H1 (cell line): ENCODE results near the gene ICA1. TPM values are rescaled to one million over a fixed set of nuclear protein-coding genes. Genes with fewer than 3 reads are reported as not detected.

ENCODE experiments used
- CTCF ChIA-PET: fragments of 300-600 bp; sonication (Branson Sonifier 250); formaldehyde crosslinking; loops from one replicate; lab custom pipeline; 2021; ENCODE audit not compliant: partially characterized antibody; lab: Charles Lee
- POLR2A ChIA-PET: fragments of 300-600 bp; sonication (Branson Sonifier 250); formaldehyde crosslinking; loops from one replicate; lab custom pipeline; 2021; ENCODE audit warnings: inconsistent platforms; ENCODE audit not compliant: partially characterized antibody; lab: Charles Lee
- DNase-seq, 2 experiments: peaks; one replicate each; pipeline versions ENCODE4 v3.0.0 to v3.0.0-alpha.2; 2010 to 2022; ENCODE audit warnings: low spot score in 2 of 2, low read depth in 1 of 2, mixed read lengths in 1 of 2
- FAIRE-seq: peaks from 2 replicates; lab custom pipeline; 2011; peaks lifted over from hg19 to GRCh38; lab: Jason Lieb, UNC
- H2AFZ ChIP-seq: 2 replicates; pipeline ENCODE4 v1.8.1; 2012; ENCODE audit warnings: low read length, inconsistent platforms
- H2AK5ac ChIP-seq: 2 replicates; pipeline ENCODE4 v1.6.1; 2013; ENCODE audit warnings: low read depth, low read length
- H2BK120ac ChIP-seq: replicated peaks from 2 replicates; pipeline ENCODE3; 2013; ENCODE audit warnings: low read depth, low read length, inconsistent platforms
- H2BK12ac ChIP-seq: 2 replicates; pipeline ENCODE4 v1.6.1; 2013; ENCODE audit warnings: low read depth, low read length
- H2BK15ac ChIP-seq: 2 replicates; pipeline ENCODE4 v1.6.1; 2013; ENCODE audit warnings: low read length
- H2BK20ac ChIP-seq: 2 replicates; pipeline ENCODE4 v1.6.1; 2013; ENCODE audit warnings: low read length
- H2BK5ac ChIP-seq: 2 replicates; pipeline ENCODE4 v1.6.1; 2013; ENCODE audit warnings: low read depth, low read length
- H3K14ac ChIP-seq: 2 replicates; pipeline ENCODE4 v1.6.1; 2013; ENCODE audit warnings: inconsistent platforms; ENCODE audit not compliant: insufficient read length
- H3K18ac ChIP-seq: 2 replicates; pipeline ENCODE4 v1.6.1; 2013; ENCODE audit warnings: low read length; ENCODE audit errors: extremely low read depth
- H3K23ac ChIP-seq: 2 replicates; pipeline ENCODE4 v1.6.1; 2013; ENCODE audit warnings: inconsistent platforms; ENCODE audit not compliant: insufficient read length
- H3K23me2 ChIP-seq: 2 replicates; pipeline ENCODE4 v1.6.1; 2013; ENCODE audit warnings: low read depth, low read length
- H3K27ac ChIP-seq: 2 replicates; pipeline ENCODE4 v1.6.1; 2011; ENCODE audit warnings: low read depth, low read length, inconsistent platforms
- H3K27me3 ChIP-seq, 4 experiments: replicated peaks in 1 of 4; 1 replicate in 1 of 4; 2 replicates in 3 of 4; pipeline versions ENCODE4 v1.6.1 to v1.8.1; 2011 to 2013; ENCODE audit warnings: low read length in 3 of 4, mild to moderate bottlenecking in 3 of 4, inconsistent platforms in 2 of 4, mixed read lengths in 2 of 4, moderate library complexity in 1 of 4; ENCODE audit not compliant: control insufficient read depth in 3 of 4, insufficient read depth in 3 of 4; ENCODE audit errors: extremely low read depth in 1 of 4
- H3K36me3 ChIP-seq, 4 experiments: 2 replicates each; pipeline versions ENCODE4 v1.6.1 to v1.8.1; 2011 to 2013; ENCODE audit warnings: mild to moderate bottlenecking in 4 of 4, low read length in 3 of 4, moderate library complexity in 2 of 4, control low read depth in 1 of 4, inconsistent platforms in 1 of 4; ENCODE audit not compliant: insufficient read depth in 4 of 4, control insufficient read depth in 2 of 4
- H3K4ac ChIP-seq: replicated peaks from 2 replicates; pipeline ENCODE3; 2013; ENCODE audit warnings: low read length, low read depth, mixed read lengths, inconsistent platforms; ENCODE audit not compliant: insufficient read length
- H3K4me1 ChIP-seq, 4 experiments: replicated peaks in 1 of 4; 1 replicate in 1 of 4; 2 replicates in 3 of 4; pipeline versions ENCODE4 v1.6.1 to v1.8.1; 2011 to 2013; ENCODE audit warnings: low read length in 3 of 4, inconsistent platforms in 2 of 4, mixed read lengths in 1 of 4; ENCODE audit not compliant: insufficient read depth in 4 of 4, control insufficient read depth in 3 of 4
- H3K4me2 ChIP-seq, 2 experiments: 2 replicates each; pipeline versions ENCODE4 v1.6.1 to v1.8.1; 2011 to 2013; ENCODE audit warnings: low read depth in 2 of 2, low read length in 2 of 2, control low read depth in 1 of 2, inconsistent platforms in 1 of 2, mild to moderate bottlenecking in 1 of 2; ENCODE audit not compliant: insufficient read depth in 1 of 2
- H3K4me3 ChIP-seq, 4 experiments: fragments of 200-600, 300-600 bp in 1 of 4; sonication (generic), shearing (Covaris generic), sonication (Bioruptor Twin) in 1 of 4; 2 replicates each; pipeline versions ENCODE4 v1.5.1 to v1.8.1; 2011 to 2016; ENCODE audit warnings: low read length in 4 of 4, low read depth in 3 of 4, control low read depth in 2 of 4, inconsistent platforms in 2 of 4, mild to moderate bottlenecking in 2 of 4, mixed read lengths in 1 of 4, moderate library complexity in 1 of 4; ENCODE audit not compliant: insufficient read depth in 2 of 4; ENCODE audit errors: extremely low read depth in 1 of 4
- H3K56ac ChIP-seq: replicated peaks from 2 replicates; pipeline ENCODE3; 2013; ENCODE audit warnings: low read depth, mild to moderate bottlenecking, mixed read lengths, low read length, inconsistent platforms; ENCODE audit not compliant: insufficient read length
- H3K79me1 ChIP-seq: 2 replicates; pipeline ENCODE4 v1.6.1; 2013; ENCODE audit warnings: low read depth, low read length, control low read depth
- H3K79me2 ChIP-seq, 2 experiments: 2 replicates each; pipeline versions ENCODE4 v1.6.1 to v1.8.1; 2012 to 2013; ENCODE audit warnings: low read length in 2 of 2, mild to moderate bottlenecking in 2 of 2, inconsistent platforms in 1 of 2; ENCODE audit not compliant: insufficient read depth in 2 of 2, control insufficient read depth in 1 of 2
- H3K9ac ChIP-seq, 4 experiments: replicated peaks in 1 of 4; 1 replicate in 1 of 4; 2 replicates in 3 of 4; pipeline versions ENCODE4 v1.6.1 to v1.8.1; 2011 to 2013; ENCODE audit warnings: low read depth in 3 of 4, low read length in 3 of 4, control low read depth in 2 of 4, mild to moderate bottlenecking in 2 of 4, moderate library complexity in 2 of 4, inconsistent platforms in 1 of 4; ENCODE audit errors: extremely low read depth in 1 of 4
- H3K9me3 ChIP-seq, 2 experiments: 2 replicates each; pipeline versions ENCODE4 v1.6.1 to v1.8.1; 2012 to 2013; ENCODE audit warnings: mild to moderate bottlenecking in 2 of 2, moderate library complexity in 2 of 2, control low read depth in 1 of 2, inconsistent platforms in 1 of 2, low read depth in 1 of 2, low read length in 1 of 2, mixed read lengths in 1 of 2; ENCODE audit not compliant: insufficient read depth in 2 of 2
- H4K20me1 ChIP-seq, 2 experiments: replicated peaks in 1 of 2; 2 replicates each; pipeline versions ENCODE3 to v1.8.1; 2011 to 2013; ENCODE audit warnings: inconsistent platforms in 2 of 2, low read length in 2 of 2, mild to moderate bottlenecking in 1 of 2; ENCODE audit not compliant: insufficient read depth in 2 of 2, control insufficient read depth in 1 of 2
- H4K5ac ChIP-seq: 2 replicates; pipeline ENCODE4 v1.6.1; 2013; ENCODE audit warnings: low read length, low read depth, mixed read lengths, inconsistent platforms; ENCODE audit not compliant: insufficient read length
- H4K8ac ChIP-seq: 2 replicates; pipeline ENCODE4 v1.8.0; 2013; ENCODE audit warnings: mild to moderate bottlenecking, moderate library complexity, low read length, inconsistent platforms; ENCODE audit not compliant: insufficient read depth; ENCODE audit errors: extremely low read depth
- H4K91ac ChIP-seq: replicated peaks from 2 replicates; pipeline ENCODE3; 2013; ENCODE audit warnings: low read length, mixed read lengths, inconsistent platforms; ENCODE audit not compliant: insufficient read length
- KDM5A ChIP-seq: fragments of 200-600 bp; IDR thresholded peaks from 2 replicates; pipeline ENCODE4 v1.7.1; 2012; ENCODE audit warnings: mild to moderate bottlenecking, low read length, inconsistent platforms, mixed read lengths
- TCF12 ChIP-seq: IDR thresholded peaks from 2 replicates; pipeline ENCODE4 v1.6.1; 2011; ENCODE audit warnings: low read depth, mild to moderate bottlenecking, low read length
- polyA plus RNA-seq, 7 experiments: library from polyadenylated mRNA; depleted of rRNA in 3 of 7; stranded (reverse) in 5 of 7; unstranded in 2 of 7; fragments of >200 nt in 5 of 7; fragments of 200-250 nt in 2 of 7; gene quantifications; 1 replicate in 5 of 7; 2 replicates in 1 of 7; 4 replicates in 1 of 7; pipeline versions ENCODE4 v1.2.1 to v1.2.3, GENCODE V29; 2011 to 2013; ENCODE audit warnings: missing spikeins in 2 of 7, mixed read lengths in 2 of 7
- total RNA-seq: library from RNA; stranded (reverse); fragmentation: NEBNext Ultra II Directional; extraction: Animal tissue kit (Norgen Biotek cat#: 25700); gene quantifications from 2 replicates; pipeline ENCODE4 v1.2.1, GENCODE V29; 2021

The ICA1 gene
- total and polyA plus RNA-seq, 2 of the 8 experiments (the other 6 are each of a cell fraction or from before 2014, with no cell fraction given) = 14.9 to 37.1 TPM

DNA sequence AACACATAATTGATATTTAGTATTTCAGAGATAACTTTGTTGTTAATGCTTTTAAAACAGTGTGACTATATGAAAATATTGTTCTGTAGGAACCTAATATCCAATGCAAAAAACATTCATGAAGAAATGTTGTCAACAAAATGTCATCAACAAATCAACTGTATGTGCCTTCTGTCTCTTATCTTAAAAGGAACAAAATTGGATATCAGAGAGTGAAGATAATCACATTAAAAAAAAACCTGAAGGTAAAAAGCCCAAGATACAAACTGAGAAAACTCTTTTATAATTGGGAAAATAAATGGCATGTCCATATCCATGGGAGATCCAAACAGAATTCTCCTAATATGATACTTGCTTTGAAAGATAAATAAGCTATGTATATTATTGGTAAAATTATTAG is 33.9 kb downstream of the ICA1 start:
- Histone ChIP-seq H3K27ac (no peak overlapping the region), H3K9me3 (no peaks in the 10 kb centered on the region), H2BK12ac (no peak overlapping the region), H2BK15ac (no peak overlapping the region), H4K91ac (no peak overlapping the region), H3K4ac (no peak overlapping the region), H2AK5ac (no peak overlapping the region), H4K5ac (no peak overlapping the region), H2BK20ac (no peak overlapping the region), H4K8ac (no peak overlapping the region), H2BK120ac (no peak overlapping the region), H3K4me1 (no peaks in the 10 kb centered on the region), H3K14ac (no peak overlapping the region), H2AFZ (no peak overlapping the region), H3K4me2 (no peak overlapping the region), H4K20me1 (no peaks in the 10 kb centered on the region), H2BK5ac (no peak overlapping the region), H3K4me3 (no peak overlapping the region), H3K79me2 (no peaks in the 10 kb centered on the region), H3K23me2 (no peaks in the 10 kb centered on the region), H3K79me1 (no peaks in the 10 kb centered on the region), H3K56ac (no peak overlapping the region), H3K36me3 (no peaks in the 10 kb centered on the region; a peak in 1 of 8 replicates), H3K18ac (no peak overlapping the region), H3K9ac (no peak overlapping the region), H3K23ac (no peak overlapping the region), H3K27me3 (no peaks in the 10 kb centered on the region)
- FAIRE-seq = no peak
- no peak for DNase-seq
- ChIA-PET POLR2A (no interaction called here), CTCF (no interaction called here)
- TF ChIP-seq TCF12 (no peak), KDM5A (no peak)
